ENCODE measurements around the gene PADI3. TPM values are rescaled to one million over a fixed set of nuclear protein-coding genes. Genes with fewer than 3 reads are reported as not detected.
"Not testable (repeated sequence)": the region's sequence is repeated elsewhere in the genome, so short reads cannot be mapped to it uniquely, and the experiment has no call there.

The PADI3 gene
- total and polyA plus RNA-seq, 2 of the 8 experiments (the other 6 are each of a cell fraction or from before 2014, with no cell fraction given): 0.37 to 0.94 TPM

DNA sequence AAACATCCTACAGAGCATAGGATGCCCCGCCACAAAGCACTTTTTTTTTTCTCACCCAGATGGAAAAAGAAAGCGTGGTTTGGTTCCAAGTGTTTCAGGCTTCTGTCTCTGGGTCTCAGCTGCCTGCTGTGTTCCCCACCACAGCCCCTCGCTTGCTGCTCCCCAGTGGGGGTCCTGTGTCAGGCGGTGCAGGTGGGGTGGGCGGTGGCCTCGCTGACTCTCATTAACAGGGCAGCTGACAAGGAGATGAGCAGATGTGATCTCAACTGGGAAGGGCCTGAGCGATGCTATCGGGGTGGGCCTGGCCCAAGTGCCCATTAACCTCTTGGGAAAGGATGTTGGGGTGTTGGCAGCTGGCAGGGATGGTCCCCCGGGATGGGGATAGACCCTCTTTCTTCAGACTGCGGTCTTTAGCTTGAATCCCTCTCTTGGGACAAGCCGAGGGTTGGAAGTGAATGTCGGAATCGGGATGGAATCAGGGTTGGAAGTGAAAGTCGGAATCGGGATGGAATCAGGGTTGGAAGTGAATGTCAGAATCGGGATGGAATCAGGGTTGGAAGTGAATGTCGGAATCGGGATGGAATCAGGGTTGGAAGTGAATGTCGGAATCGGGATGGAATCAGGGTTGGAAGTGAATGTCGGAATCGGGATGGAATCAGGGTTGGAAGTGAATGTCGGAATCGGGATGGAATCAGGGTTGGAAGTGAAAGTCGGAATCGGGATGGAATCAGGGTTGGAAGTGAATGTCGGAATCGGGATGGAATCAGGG, 7.7 kb upstream of the PADI3 start:
- H2BK15ac ChIP-seq (ENCODE audit: low read length); H3K4me1 ChIP-seq (replicated peaks in 1 of 4; ENCODE audit: control insufficient read depth in 3 of 4, insufficient read depth in 4 of 4, low read length in 3 of 4); H4K5ac ChIP-seq (ENCODE audit: insufficient read length, low read depth, low read length); H2AK5ac ChIP-seq (ENCODE audit: low read depth, low read length); H3K4me3 ChIP-seq (ENCODE audit: extremely low read depth in 1 of 4, insufficient read depth in 2 of 4, low read depth in 3 of 4, low read length in 4 of 4); H3K27ac ChIP-seq (ENCODE audit: low read depth, low read length); H2AFZ ChIP-seq (ENCODE audit: low read length); H3K14ac ChIP-seq (ENCODE audit: insufficient read length); H3K9me3 ChIP-seq (ENCODE audit: insufficient read depth in 2 of 2, low read depth in 1 of 2, low read length in 1 of 2); H4K91ac ChIP-seq (replicated peaks; ENCODE audit: insufficient read length, low read length); H3K23me2 ChIP-seq (ENCODE audit: low read depth, low read length); H2BK5ac ChIP-seq (ENCODE audit: low read depth, low read length); H4K20me1 ChIP-seq (replicated peaks in 1 of 2; ENCODE audit: control insufficient read depth in 1 of 2, insufficient read depth in 2 of 2, low read length in 2 of 2); FAIRE-seq; H3K27me3 ChIP-seq (replicated peaks in 1 of 4; ENCODE audit: control insufficient read depth in 3 of 4, extremely low read depth in 1 of 4, insufficient read depth in 3 of 4, low read length in 3 of 4); H3K4ac ChIP-seq (replicated peaks; ENCODE audit: insufficient read length, low read depth, low read length); H4K8ac ChIP-seq (ENCODE audit: extremely low read depth, insufficient read depth, low read length); H3K4me2 ChIP-seq (ENCODE audit: insufficient read depth in 1 of 2, low read depth in 2 of 2, low read length in 2 of 2); H3K56ac ChIP-seq (replicated peaks; ENCODE audit: insufficient read length, low read depth, low read length); H3K18ac ChIP-seq (ENCODE audit: extremely low read depth, low read length); H2BK120ac ChIP-seq (replicated peaks; ENCODE audit: low read depth, low read length); H3K9ac ChIP-seq (replicated peaks in 1 of 4; ENCODE audit: extremely low read depth in 1 of 4, low read depth in 3 of 4, low read length in 3 of 4); H3K79me1 ChIP-seq (ENCODE audit: low read depth, low read length); H3K36me3 ChIP-seq (ENCODE audit: control insufficient read depth in 2 of 4, insufficient read depth in 4 of 4, low read length in 3 of 4); H3K79me2 ChIP-seq (ENCODE audit: control insufficient read depth in 1 of 2, insufficient read depth in 2 of 2, low read length in 2 of 2); H3K23ac ChIP-seq (ENCODE audit: insufficient read length): not testable (repeated sequence)
- Histone ChIP-seq H2BK12ac (ENCODE audit: low read depth, low read length) (peak overlapping the region; percentile 27; the same call in 1 of the 2 replicates), H2BK20ac (ENCODE audit: low read length) (0 out of 2 replicates have a peak overlapping the region, but pooled peaks have one; percentile 72)
- peak; percentile 73 for TF ChIP-seq SP1 (IDR thresholded peaks at IDR 0.05; ENCODE audit: low read depth, low read length)
- POLR2A ChIA-PET (ENCODE audit: partially characterized antibody): interaction anchor here (0.9 kb wide), 1 partner anchor 197 kb away, joined by 3 read pairs; no protein-coding TSS in a partner anchor
- DNase-seq (ENCODE audit: low read depth in 1 of 2, low spot score in 2 of 2): peak in 1 of 2 experiments; percentile 57
- WGBS, 2 experiments (ENCODE audit: extremely low coverage in 1 of 2, insufficient coverage in 1 of 2, insufficient read length in 1 of 2, insufficient replicate concordance in 2 of 2, low coverage in 1 of 2, low lambda C conversion rate in 2 of 2, missing lambda C conversion rate in 1 of 2): 75% methylated on average over 17 of the region's 28 CpGs; no CpG with 5 or more reads in 1 of the 2 experiments
- CTCF ChIA-PET (ENCODE audit: partially characterized antibody): interaction anchor here (1.0 to 11.9 kb wide), 7 partner anchors 8 to 129 kb away, joined by 3 to 339 read pairs (median 5); partner anchors contain the start of genes PADI2 and PADI3

Measured in H1 (cell line).